GM18909 (cell line): ENCODE measurements around the gene KCNJ16.

ENCODE experiments used
- ATAC-seq: cut with Tn5 transposase; IDR thresholded peaks from one replicate; pipeline ENCODE4 v1.9.1; 2021; ENCODE audit warnings: mild to moderate bottlenecking; ENCODE audit not compliant: unreplicated experiment, poor library complexity

The KCNJ16 gene

DNA sequence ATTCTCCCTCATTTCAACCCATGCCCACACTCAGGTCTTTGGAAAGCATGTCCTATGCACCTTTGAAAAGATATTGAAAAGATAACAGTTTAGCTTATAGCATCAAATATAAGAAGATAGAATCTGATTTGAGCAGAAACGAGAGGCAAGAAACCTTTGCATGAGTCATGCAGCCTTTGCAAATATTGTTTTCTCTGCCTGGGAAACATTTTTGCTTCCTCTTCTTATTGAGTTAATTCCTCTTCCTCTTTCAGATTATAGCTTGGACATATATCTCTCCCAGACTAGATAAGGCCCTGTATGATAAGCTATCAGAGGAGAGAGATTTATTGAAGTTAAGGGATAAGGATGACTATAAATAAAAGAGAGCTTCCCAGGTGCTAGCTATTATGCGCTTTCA lies 48.2 kb downstream of the KCNJ16 start:
- ATAC-seq: no peak

DNA sequence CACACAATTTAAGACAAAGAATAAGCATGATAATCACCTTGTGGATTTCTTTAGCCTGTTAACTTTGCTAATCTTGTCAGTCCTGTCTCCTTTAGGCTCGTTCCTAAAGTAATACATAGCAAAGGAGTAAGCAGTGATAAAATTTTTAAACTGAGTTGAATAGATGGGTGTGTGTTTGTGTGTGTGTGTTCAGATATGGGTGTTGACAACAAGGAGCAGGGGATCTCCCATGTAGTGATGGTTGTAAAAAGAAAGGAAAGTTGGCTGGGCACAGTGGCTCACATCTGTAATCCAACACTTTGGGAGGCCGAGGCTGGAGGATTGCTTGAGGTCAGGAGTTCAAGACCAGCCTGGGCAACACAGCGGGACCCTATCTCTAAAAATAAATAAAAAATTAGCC lies 49.7 kb downstream of the KCNJ16 start:
- no peak for ATAC-seq

DNA sequence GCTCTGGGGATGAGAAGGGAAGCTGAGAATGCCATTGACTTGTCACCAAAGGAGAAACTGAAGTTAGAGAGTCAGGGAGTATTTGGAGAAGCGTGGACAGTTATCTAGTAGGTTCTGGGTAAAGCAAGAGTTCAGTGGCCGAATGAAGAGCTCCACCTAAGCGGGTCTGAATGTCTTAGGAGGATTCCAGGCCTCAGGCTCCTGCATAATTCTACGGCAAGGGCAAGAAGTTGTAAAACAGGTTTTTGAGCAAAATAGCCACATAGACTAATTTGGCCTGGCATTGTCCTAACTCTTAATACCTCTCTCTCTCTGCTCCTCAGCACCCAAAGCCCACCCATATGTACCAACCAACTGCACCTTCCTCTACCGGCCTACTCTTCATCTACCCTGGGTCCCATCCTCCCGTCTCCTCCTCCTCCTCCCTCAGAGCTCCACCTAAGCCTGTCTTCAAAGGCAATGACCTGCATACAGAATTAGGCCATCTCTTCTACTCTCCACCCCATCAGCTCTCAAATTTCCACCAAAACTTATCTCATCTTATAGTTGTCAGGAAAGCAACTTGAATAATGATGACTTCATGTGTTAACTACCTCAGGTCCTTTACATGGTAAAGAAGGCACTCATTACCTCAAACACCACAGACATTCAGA lies 52.3 kb downstream of the KCNJ16 start:
- no peak for ATAC-seq

DNA sequence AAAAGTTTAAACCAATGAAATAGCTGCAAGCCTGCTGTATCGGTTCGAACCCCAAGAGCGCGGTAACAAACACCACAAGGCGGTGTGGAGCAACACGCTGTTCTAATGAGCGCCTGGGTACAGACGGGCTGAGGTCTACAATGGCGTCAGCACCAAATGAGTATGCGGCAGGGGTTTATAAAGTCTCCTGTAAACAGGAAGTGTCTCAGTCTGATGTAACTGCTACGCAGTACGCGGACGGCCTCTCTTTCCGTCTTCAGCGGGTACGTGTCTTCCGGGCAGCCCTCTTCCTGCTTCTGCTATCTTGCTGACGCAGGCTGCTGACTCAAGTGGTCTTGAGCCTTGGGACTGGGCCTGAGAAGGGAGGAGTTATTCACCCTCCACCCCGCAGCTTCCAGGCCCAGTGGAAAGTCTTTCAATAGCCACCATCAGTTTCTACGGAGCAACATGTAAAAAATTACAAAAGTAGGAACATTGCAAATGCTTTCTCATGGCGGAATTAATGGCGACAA lies 53.8 kb downstream of the KCNJ16 start:
- no peak for ATAC-seq

DNA sequence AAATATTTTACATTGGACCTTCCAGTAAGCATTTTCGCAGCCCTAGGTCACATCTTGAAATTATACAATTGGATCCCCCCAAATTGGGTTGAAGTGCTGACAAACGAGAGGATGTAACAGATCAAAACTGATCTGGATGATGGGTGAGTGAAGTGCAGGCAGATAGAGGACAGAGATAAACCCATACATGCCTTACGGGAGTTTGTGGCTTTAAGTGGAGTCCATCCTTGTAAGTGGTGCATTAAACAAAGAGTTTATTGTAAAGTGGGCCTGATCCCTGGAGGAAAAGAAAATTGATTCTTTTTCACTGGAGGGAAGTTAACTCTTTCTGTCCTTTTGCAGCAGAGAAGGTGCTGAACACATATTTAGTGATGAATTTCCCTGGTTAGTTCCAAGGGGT lies 55.3 kb downstream of the KCNJ16 start:
- no peak for ATAC-seq

DNA sequence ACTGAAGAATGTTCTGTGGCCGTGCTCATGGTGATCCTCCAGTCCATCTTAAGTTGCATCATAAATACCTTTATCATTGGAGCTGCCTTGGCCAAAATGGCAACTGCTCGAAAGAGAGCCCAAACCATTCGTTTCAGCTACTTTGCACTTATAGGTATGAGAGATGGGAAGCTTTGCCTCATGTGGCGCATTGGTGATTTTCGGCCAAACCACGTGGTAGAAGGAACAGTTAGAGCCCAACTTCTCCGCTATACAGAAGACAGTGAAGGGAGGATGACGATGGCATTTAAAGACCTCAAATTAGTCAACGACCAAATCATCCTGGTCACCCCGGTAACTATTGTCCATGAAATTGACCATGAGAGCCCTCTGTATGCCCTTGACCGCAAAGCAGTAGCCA lies 57.5 kb downstream of the KCNJ16 start:
- no peak for ATAC-seq

DNA sequence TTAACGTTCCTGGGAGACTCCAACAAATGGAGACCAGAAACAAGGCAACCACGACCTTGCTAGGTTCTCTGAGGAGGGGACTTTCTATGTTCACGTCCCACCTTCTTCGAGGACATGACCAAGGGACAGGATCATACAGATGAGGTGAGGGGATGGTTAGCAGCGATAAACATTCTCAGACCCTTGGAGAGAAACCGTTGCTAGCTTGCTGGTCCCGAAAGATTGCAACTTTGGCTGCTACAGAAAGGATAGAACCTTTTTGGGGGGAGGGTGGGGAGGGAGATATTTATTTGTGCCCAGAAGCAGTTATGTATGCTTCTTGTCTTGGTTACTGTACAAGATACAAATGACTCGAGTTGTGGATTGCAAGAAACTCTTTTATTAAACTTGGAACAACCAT lies 59.0 kb downstream of the KCNJ16 start:
- no peak for ATAC-seq

DNA sequence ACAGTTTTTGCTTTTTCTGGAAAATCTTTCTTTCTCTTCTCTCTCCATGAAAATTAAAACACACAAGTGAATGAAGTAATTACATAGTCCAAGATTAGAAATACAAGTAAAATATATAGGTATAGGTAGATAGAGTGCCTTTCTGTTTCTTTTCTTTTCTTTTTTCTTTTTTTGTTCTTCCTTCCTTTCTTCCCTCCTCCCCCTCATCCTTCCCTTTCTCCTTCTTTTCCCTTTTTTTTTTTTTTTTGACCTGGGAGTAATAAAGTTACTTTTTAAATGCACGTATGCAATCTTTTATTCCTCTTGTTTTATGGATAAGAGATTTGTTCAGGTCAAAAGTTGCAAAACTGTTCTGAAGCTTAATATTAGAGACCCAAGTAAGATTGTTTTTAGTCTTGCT lies 59.8 kb downstream of the KCNJ16 start:
- ATAC-seq: no peak

DNA sequence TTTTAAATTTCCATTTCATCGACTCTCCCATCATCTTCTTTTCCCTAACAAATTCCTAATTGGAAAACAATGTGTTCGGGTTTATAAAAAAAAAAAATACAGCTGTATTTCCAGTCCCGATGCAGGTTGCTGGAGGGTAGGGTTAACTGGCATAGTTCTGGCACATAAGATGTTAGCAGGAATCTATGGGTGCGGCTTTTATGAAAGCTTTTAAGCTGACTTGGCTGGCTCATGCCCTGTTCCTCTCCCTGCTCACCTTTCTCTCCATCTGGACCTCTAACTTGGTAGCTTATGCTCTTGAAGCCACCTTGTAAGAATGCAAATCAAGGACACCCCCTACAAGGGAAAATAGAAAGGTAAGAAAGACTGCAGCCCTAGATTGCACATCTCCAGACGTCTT lies 61.1 kb downstream of the KCNJ16 start:
- ATAC-seq: no peak

DNA sequence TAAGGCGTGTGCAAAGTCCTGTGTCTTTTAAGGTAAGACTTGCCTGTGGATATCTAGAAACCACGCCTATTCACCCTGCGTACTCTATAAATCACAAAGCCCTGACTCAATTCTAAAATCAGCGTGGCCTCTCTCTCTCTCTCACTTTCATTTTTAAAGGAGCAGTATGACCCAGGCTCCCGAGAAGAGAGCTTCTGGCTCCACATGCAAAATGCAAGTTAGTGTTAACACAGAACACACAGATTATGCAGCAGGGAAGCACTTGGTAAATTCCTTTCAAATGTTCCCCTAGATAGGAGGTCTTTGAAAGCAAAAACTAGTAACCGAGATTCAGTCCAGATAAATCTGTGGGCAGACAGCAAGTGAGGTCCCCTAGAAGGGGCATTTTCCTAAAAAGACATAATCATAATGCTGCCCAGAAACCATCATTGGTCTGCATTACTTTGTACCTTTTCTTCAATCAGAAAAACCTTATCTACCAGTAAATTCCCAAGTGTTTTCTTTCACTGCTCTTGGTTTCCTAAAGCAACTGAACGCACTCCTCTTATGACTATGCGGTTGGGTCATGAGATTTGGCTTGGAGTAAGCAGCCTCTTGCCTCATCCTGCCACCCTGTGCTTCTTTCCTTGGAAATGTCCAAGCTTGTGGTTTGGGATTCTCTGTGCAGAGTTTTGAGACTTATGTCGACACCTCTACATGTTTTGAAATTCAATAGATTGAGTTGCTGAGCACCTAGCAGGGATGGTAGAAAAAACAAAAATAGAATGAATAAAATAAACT lies 62.6 kb downstream of the KCNJ16 start:
- ATAC-seq: peak; percentile 99

DNA sequence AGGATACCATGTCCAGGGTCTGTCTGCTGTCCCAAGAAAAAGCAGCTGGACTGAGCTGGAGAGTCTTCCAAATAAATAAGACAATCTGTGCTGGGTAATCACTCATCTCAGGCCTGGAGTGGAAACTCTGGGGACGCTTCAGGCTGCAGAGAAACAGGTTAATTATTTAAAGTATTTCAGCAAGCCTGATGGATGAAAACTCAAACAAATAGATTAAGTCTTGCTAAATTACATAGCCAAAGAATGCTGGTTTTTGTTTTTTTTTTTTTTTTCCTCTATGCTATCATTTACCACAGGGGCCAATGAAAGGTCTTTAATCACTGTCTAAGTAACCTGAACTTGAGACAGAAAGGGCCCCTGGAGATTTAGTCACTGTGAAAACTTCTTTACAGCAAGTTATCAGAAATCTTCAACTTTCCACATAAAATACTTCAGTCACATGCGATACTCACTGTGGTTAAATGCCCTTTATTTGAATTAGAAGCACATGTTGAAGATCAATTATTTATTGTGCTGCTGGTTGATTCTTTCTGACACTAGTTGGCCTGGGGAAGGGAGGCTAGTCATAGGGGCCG lies 63.4 kb downstream of the KCNJ16 start:
- no peak for ATAC-seq

DNA sequence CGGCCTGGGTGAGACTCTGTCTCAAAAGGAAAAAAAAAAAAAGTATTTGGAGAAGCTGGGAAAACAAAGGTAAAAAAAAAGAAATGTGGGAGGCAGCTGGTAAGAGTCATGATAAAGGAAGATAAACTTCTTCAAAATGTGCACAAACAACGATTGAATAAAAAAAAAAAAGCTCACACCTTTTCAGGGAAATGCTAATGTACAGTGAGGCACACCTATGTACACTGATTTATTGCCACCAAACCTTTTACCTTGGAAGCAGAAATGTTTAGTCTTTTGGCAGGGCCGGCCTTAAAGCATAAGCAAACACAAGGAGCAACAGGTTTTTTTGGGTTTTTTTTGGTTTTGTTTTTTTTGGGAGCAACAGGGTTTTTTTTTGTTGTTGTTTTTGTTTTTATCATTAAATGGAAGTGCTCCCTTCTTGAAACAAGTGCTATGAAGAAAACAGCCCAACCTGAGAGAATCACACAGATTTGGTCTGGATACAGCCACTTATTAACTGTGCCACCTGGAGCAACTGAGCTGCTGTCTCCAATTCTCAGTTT lies 64.5 kb downstream of the KCNJ16 start:
- no peak for ATAC-seq

DNA sequence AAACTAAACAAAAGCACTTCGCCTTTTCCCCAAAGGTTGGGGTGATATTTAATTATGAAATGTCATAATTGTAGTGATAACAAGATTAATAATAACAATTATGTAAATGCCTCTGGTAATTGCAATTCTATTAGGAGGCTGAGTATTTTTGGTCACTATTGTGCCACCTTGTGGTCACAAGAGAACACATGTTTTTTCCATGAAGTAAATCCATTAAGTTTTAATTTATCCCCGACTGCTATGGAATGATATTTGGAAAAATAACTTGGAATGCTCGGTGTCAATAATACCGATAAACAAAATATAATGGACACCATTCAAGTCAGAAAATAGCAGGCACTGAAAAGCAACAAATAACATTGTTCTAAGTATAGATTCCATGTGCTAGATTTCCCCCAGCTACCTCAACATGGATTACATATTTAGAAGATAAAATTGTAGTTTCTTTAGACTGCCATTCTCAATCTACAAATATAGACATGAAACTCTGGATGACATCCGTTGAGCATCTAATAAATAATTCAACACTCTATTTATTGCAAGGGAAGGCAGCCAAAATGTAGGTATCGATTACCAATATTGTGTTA lies 69.3 kb downstream of the KCNJ16 start:
- no peak for ATAC-seq

DNA sequence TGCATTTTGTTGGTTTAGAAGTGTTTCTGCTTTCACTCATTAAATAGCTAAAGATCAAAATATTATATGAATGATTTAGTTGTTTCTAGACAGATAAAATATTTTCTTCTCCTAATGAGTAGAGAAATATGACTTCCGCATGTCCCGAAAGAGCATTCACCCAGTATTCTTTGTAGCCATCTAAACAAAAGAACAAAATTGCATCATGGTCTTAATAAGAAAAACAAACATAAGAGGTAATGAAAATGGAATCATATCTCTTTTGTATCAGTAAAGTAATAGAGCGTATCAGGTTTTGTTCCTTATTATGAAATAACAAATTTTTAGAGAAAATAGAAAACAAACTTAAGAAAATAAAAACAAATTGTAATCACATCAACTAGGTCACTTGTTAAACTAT lies 78.2 kb downstream of the KCNJ16 start:
- ATAC-seq: no peak

DNA sequence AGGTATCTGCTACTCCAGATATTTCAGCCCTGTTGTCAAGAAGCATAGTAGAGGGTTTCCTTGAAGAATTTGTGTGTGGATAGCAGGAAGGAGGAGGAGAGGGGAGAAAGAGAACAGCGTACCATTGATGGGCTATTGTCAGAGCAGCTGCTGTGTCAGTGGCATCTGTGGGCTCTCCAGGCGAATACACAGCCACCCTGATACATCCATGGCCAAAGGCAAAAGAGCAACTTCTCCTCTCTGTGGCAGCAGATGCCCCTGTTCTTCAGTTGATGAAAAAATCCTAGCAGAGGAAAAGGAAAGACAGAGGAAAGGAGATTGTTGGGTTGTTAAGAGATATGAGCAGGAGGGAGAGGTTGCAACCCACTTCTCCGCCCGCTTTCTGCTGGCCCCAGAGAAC lies 82.1 kb downstream of the KCNJ16 start:
- no peak for ATAC-seq

DNA sequence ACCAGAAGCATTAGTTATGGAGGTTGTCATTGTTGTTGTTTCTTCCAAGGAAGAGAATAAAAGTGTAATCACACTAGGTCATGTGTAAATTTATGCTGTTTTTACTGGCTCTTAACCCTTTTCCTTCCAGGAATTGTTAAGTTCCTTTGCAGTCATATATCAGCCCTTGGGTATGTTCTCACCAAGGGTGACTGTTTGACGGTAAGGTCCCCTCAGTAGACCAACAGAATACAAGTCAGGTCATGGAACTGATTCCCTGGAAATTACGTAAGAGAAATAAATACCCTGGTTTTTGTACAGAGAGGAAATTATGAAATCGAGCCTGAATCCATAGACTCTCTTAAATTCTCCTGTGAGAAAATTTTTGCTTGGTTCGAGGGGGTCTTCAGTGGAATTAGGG lies 83.2 kb downstream of the KCNJ16 start:
- ATAC-seq: no peak

DNA sequence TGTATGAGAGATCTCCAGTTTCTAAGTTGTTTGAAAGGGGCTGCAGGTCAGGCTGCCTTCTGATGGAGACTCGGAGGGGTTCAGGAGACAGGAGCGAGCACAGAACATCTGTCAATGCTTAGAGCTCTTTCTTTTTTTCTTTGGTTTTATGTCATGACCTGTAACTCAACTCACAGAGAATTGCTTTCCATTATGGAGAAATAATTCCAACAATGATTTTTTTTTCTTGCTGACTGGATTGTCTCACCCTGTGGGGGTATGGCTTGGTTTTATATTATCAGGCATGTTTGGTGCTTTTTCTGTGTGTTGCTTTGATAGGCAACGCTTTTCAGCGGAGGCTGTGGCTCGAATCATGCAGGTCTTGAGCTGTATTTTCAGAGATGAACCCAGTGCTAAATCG lies 83.6 kb downstream of the KCNJ16 start:
- ATAC-seq: no peak

DNA sequence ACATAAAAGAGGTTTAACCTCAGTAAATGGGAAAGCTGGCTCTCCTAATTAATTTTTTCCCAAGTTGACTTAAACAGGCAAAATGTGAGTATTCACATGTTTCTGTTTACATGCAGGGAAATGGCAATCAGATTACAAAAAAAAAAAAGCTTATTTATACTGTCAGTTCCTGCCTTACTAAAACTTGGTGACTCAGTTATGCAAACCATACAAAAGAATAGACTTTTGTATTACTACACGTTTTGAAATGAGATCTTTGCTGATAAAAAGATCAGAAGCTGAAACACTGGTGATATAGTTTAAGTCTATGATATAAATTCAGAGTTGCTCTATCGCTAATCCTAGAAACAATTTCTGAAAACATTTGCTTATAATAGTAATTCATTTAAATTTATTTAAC lies 85.0 kb downstream of the KCNJ16 start:
- no peak for ATAC-seq

DNA sequence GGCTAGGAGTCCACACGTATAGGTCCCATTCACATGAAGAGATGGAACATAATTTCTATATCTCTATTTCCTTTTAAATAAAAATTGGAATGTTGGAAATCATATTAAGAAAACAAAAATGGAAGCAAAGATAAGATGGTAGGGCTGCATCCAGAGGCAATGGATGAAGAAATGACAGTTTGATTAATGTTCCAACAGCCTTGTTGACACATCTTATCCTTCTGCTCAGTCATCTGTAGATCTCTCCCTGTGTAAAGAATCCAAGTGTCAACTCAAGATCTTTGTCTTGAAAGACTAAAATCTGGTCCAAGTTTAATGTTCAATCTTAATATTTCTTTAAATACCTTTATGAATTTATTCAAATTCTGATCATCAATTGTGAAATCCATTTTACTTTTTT lies 86.5 kb downstream of the KCNJ16 start:
- ATAC-seq: no peak

DNA sequence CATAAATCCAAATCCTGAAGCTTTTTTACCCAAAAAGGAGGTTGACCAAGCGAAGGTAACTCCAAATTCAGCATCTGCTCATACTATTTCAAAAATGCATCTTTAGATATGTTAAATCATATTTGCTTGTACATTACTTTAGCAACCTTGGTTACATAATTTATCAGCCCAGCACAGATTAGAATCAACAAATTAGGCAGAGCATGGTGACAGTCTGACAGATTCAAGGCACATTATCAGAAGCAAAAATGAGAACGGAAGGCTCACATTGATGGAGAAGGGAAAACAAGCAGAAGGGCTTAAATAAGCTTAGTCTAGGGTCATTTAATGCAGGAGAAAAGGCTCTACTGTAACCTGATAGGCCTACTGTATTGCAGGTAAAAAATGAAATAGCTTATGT lies 90.4 kb downstream of the KCNJ16 start:
- no peak for ATAC-seq

DNA sequence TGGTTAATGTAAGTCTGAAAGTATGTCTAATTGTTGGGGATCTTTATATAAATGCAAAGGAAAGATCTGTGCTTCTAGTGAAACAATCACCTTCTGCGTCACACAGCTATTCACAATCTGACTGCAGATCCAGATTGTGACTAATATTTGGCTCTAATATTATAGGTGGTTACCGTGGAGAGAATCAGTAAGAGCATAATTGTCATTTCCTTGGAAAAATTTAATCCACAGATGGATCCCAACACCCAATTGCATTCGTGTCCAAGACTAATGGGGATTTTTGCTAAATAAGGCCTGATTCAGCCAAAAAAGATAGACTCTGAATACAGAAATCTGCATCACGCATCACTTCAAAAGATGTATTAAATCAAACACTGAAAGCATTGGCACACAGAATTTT lies 91.6 kb downstream of the KCNJ16 start:
- no peak for ATAC-seq
